ENCODE measurements around the gene SEMA3D. TPM values are rescaled to one million over a fixed set of nuclear protein-coding genes. Genes with fewer than 3 reads are reported as not detected.
"Not testable (repeated sequence)": the region's sequence is repeated elsewhere in the genome, so short reads cannot be mapped to it uniquely, and the experiment has no call there.

The SEMA3D gene
- total RNA-seq, 1 donor, result 0.72 TPM

DNA sequence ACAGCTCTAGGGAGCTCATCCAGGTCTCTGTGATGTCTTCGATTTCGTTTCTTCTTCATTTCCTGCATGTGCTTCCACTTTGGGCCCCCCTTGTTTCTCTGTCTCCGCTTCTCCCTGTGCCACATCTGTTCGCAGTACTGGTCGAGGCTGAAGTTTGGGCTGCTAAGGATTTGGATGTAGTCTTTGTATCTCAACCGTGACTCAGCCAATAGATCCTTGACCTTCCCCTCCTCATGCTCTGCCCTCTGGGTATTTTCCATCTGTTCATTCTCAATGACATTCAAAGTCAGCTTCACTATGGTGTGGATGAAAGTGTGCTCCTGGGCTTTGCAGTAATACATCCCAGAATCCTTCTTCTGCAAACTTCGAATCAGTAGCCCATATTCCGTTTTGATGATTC lies 187.4 kb downstream of the SEMA3D start:
- no peaks in the 10 kb centered on the region for H3K4me1 ChIP-seq (ENCODE audit: insufficient read depth, low read length)
- H3K4me2 ChIP-seq (ENCODE audit: insufficient read depth, low read length), result no peak overlapping the region
- H3K36me3 ChIP-seq (ENCODE audit: insufficient read depth, low read length), result no peaks in the 10 kb centered on the region
- H3K9me3 ChIP-seq (ENCODE audit: low read depth, low read length), result no peaks in the 10 kb centered on the region
- H3K4me3 ChIP-seq (ENCODE audit: insufficient read depth, low read length), result no peak overlapping the region
- DNase-seq (ENCODE audit: insufficient read length, low spot score, missing footprints), result no peak
- H3K27ac ChIP-seq (ENCODE audit: low read depth, low read length), result no peak overlapping the region
- no peak overlapping the region for H2AFZ ChIP-seq (ENCODE audit: low read length)
- no peaks in the 10 kb centered on the region for H4K20me1 ChIP-seq (ENCODE audit: insufficient read depth, low read length)
- no peaks in the 10 kb centered on the region for H3K27me3 ChIP-seq (ENCODE audit: insufficient read depth, low read length)
- TF ChIP-seq, protein P1, sequence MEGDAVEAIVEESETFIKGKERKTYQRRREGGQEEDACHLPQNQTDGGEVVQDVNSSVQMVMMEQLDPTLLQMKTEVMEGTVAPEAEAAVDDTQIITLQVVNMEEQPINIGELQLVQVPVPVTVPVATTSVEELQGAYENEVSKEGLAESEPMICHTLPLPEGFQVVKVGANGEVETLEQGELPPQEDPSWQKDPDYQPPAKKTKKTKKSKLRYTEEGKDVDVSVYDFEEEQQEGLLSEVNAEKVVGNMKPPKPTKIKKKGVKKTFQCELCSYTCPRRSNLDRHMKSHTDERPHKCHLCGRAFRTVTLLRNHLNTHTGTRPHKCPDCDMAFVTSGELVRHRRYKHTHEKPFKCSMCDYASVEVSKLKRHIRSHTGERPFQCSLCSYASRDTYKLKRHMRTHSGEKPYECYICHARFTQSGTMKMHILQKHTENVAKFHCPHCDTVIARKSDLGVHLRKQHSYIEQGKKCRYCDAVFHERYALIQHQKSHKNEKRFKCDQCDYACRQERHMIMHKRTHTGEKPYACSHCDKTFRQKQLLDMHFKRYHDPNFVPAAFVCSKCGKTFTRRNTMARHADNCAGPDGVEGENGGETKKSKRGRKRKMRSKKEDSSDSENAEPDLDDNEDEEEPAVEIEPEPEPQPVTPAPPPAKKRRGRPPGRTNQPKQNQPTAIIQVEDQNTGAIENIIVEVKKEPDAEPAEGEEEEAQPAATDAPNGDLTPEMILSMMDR (IDR thresholded peaks at IDR 0.05; ENCODE audit: extremely low read depth, low read depth, low read length), result no peak
- no peaks in the 10 kb centered on the region for H3K79me2 ChIP-seq (ENCODE audit: insufficient read depth, low read length)

DNA sequence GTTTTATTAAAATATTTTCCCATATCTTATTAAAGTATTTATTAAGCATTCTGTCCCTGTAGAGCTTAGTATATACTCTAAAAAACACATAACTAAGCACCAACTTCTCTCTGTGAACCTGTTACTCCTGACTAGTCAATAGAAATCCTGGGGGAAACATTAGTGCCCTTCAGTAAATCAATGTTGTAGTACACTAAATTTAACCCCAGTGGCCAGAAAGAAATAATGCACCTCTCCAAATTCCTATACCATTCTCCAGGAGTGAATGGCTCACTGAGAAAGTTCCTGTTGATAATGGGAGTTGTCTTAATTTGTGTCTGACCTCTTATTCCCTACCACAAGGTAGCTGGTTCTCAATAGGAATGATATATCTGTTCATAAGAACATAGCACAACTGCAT lies 188.2 kb downstream of the SEMA3D start:
- Histone ChIP-seq H2AFZ (ENCODE audit: low read length) (no peak overlapping the region), H3K4me1 (ENCODE audit: insufficient read depth, low read length) (no peaks in the 10 kb centered on the region), H3K27me3 (ENCODE audit: insufficient read depth, low read length) (no peaks in the 10 kb centered on the region), H3K9me3 (ENCODE audit: low read depth, low read length) (no peaks in the 10 kb centered on the region), H3K36me3 (ENCODE audit: insufficient read depth, low read length) (no peaks in the 10 kb centered on the region), H3K27ac (ENCODE audit: low read depth, low read length) (no peak overlapping the region), H3K4me3 (ENCODE audit: insufficient read depth, low read length) (no peak overlapping the region), H3K79me2 (ENCODE audit: insufficient read depth, low read length) (no peaks in the 10 kb centered on the region), H4K20me1 (ENCODE audit: insufficient read depth, low read length) (no peaks in the 10 kb centered on the region), H3K4me2 (ENCODE audit: insufficient read depth, low read length) (no peak overlapping the region)
- TF ChIP-seq, protein P1 (IDR thresholded peaks at IDR 0.05; ENCODE audit: extremely low read depth, low read depth, low read length), result peak; percentile 10
- DNase-seq (ENCODE audit: insufficient read length, low spot score, missing footprints), result no peak

DNA sequence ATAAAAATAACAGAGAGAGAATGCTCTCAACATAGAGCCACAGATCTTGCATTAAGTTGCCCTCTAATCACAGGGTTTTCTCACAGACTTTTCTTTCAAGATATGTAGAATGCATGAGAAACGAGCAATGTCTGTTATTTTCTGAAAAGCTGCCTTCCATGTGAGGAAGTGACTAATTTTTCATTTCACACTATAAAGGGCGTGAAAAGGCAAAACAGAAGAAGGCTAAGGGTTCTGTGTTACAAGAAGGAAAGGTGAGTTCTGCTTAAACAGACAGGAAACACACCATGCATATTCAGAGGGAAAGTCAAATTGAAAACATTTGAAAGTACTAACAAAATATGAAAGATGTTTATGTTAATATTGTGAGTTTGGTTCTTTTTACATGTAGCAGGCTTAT lies 189.2 kb downstream of the SEMA3D start:
- Histone ChIP-seq H4K20me1 (ENCODE audit: insufficient read depth, low read length) (no peaks in the 10 kb centered on the region), H2AFZ (ENCODE audit: low read length) (peak overlapping the region; percentile 45), H3K27ac (ENCODE audit: low read depth, low read length) (no peak overlapping the region), H3K79me2 (ENCODE audit: insufficient read depth, low read length) (no peaks in the 10 kb centered on the region), H3K36me3 (ENCODE audit: insufficient read depth, low read length) (no peaks in the 10 kb centered on the region), H3K4me1 (ENCODE audit: insufficient read depth, low read length) (no peaks in the 10 kb centered on the region), H3K4me3 (ENCODE audit: insufficient read depth, low read length) (no peak overlapping the region), H3K9me3 (ENCODE audit: low read depth, low read length) (no peaks in the 10 kb centered on the region), H3K27me3 (ENCODE audit: insufficient read depth, low read length) (no peaks in the 10 kb centered on the region), H3K4me2 (ENCODE audit: insufficient read depth, low read length) (no peak overlapping the region)
- DNase-seq (ENCODE audit: insufficient read length, low spot score, missing footprints), result no peak
- TF ChIP-seq, protein P1 (IDR thresholded peaks at IDR 0.05; ENCODE audit: extremely low read depth, low read depth, low read length), result no peak

DNA sequence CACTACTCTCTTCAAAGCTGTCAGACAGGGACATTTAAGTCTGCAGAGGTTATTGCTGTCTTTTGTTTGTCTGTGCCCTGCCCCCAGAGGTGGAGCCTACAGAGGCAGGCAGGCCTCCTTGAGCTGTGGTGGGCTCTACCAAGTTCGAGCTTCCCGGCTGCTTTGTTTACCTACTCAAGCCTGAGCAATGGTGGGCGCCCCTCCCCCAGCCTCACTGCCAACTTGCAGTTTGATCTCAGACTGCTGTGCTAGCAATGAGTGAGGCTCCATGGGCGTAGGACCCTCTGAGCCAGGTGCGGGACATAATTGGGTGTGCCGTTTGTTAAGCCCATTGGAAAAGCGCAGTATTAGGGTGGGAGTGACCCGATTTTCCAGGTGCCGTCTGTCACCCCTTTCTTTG lies 193.9 kb downstream of the SEMA3D start:
- not testable (repeated sequence) for H3K27me3 ChIP-seq (ENCODE audit: insufficient read depth, low read length); H3K4me3 ChIP-seq (ENCODE audit: insufficient read depth, low read length); H3K4me1 ChIP-seq (ENCODE audit: insufficient read depth, low read length); H4K20me1 ChIP-seq (ENCODE audit: insufficient read depth, low read length); H3K4me2 ChIP-seq (ENCODE audit: insufficient read depth, low read length); H2AFZ ChIP-seq (ENCODE audit: low read length); H3K36me3 ChIP-seq (ENCODE audit: insufficient read depth, low read length); H3K9me3 ChIP-seq (ENCODE audit: low read depth, low read length); H3K27ac ChIP-seq (ENCODE audit: low read depth, low read length); DNase-seq (ENCODE audit: insufficient read length, low spot score, missing footprints); H3K79me2 ChIP-seq (ENCODE audit: insufficient read depth, low read length)
